Right kidney (tissue), 1 donor: ENCODE measurements around the gene CAMTA1.

Experiments used
- DNase-seq: peaks from one replicate; pipeline ENCODE4 v3.0.0-alpha.2; 2016

Gene CAMTA1

DNA sequence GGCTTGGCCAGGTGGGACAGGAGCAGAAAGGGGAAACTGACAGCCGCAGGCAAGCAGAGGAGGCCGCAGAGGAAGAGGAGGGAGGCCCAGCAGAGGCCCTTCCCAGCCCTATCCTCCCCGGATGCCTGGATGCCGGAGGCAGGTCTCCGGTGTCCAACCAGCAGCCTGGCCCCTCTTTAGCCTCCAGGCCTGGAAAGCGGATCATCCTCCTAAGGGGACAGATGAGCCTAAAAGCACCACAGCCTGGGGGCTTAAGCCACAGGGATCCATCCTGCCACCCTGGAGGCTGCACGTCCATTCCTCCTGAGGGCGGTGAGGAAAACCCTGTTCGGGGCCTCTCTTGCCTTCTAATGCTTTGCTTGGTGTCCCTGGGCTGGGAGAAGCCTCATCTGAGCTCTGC, 651.8 kb downstream of the CAMTA1 start:
- no peak for DNase-seq

DNA sequence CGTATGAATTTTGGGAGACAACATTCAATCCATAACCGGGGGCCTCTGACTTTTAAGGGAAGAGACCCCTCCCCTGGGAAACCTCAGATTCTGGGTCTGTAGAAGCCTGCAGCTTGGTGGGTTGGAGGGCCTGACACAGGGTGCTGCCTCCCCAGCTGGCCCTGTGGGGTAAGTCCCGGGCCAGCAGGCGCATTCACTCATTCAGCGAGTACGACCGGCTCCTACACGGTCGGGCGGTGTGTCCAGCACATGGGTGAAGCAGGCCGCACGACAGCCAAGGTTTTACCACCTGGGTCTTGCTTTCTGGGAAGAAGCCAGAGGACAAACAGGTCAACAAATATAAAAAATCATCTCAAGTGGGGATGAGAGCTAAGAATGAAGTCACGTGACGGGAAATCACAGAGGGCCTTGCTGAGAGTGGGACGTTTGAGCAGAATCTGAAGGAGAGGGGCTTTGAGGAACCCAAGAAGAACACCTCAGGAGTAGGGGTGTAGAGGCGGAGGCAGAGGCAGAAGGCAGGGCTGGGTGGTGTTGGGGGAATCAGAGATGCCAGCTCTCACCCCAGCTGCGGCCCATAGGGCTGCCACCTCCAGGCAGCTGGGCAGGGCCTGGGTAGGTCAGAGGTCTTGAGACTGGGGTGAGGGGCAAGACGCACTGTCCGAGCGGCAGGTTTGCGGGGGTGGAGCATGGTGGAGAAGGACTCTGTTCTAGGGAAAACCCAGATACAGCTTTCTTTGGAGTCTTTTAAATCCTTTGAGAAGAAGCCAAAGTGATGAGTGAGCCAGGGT, 652.5 kb downstream of the CAMTA1 start:
- no peak for DNase-seq

DNA sequence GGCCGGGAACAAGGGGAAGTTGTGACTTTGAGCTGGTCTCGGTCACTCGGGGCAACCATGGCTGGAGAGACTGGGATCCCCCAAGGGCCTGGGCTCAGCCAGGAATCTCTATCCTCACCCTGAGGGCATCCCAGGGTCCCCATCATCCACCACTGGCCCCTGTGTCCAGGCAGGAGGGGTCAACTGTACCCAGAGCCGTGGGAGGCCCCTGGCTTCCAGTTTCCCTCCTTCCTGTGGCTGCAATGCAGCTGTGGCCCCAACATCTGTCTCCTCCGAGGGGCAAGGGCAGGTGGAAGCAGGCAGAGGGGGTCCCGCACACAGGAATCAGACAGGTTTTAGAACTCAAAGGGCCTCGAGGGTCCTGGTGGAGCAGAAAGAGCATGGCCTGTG, 653.1 kb downstream of the CAMTA1 start:
- no peak for DNase-seq

DNA sequence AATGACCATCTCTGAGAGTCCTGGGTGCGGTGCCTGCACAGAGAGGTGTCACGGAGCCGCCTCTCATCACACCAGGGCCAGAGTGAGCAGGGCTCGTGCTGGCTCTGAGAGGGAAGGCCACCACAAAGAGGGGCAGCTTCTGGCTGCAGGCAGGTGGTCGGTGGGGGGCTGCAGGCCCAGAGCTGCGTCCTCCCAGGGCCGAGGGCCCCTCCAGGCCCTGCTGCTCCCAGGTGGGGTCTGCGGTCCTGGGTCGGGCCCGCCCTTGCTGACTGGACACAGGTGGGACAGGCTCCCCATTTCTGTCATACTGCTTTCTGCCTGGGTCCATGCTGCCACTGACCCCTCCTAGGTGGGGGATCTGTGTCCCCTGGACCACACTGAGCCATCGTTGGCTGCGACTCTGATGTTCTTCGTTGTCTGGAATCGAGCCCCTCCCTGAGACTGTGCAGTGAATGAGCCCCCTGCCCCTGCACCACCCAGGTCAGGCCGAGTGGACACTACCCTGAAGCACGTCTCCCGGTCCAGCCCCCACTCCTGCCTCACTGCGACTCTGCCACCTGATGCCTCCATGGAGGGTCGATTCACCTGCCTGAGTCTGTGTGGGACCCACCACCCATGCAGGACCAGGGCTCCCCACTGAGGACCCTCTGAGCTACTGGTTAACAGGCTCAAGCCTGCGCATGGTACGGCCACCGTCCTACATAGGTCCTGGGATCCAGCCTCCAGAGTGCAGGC, 653.8 kb downstream of the CAMTA1 start:
- DNase-seq: no peak

DNA sequence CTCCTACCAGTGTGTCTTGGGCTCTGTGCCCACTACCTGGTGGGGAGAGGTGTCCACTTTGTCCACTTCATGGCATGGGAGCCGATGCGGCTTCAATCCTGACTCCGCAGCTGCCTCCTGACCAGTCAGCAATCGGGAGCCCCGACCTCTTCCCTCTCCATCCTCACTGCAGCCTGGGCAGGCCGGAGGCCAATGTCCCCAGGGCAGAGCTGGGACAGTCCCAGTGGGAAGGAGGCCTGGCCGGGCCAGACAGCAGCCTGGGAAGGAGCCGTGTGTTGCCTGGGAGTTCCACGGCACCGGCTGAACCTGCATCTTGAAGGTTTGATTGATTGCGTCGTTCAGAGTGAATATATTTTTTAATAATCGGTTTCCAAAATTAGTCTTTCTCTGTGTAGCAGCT, 654.9 kb downstream of the CAMTA1 start:
- DNase-seq: no peak

DNA sequence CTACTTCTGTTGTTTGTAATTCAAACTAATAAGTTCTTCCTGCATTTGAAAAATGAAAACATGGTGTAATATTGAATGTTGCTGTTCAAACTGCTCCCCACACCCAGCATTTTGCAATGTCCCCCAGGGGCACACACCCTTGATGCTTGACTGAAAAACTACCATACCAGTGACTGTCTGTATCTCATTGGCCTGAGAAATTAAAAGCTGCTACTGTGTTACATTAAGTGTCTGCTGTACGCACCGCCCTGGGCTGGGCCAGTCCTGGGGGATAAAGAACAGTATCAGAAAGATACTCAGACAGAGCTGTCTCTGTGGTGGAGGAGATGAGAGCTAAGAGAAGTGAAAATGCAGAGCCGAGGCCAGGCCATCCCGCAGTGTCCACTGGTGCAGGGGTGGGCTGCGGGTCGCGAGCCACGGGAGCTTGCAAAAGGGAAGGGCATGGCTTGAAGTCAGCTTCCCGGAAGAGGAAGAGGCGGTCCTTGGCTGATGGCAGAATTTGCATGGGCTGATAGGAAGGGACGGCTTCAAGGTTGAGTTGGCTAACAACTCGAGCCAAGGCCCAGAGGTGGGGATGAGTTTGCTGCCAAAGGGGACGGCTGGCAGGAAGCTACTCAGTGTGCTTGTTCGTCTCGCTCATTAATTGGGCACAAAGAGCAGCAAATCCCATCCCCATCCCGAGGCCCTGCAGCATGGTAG, 656.0 kb downstream of the CAMTA1 start:
- no peak for DNase-seq

DNA sequence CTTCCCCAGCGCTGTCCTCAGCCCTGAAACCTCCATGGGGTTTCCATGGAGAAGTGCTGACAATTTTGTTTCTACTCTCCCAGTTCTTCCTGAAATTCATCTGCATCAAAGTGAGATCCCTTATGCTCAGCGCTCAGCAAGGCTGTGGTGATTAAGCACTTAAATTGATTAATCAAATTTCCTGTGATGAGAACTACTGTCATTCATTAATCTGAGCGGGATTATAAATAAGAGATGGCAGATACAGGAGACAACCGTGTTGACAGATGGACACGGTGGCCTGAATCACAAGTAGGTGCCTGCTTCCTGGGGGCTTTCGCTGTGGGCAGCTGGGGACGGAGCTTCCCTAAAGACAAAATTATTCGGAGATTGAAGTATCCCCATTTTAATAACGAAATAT, 656.8 kb downstream of the CAMTA1 start:
- DNase-seq: no peak

DNA sequence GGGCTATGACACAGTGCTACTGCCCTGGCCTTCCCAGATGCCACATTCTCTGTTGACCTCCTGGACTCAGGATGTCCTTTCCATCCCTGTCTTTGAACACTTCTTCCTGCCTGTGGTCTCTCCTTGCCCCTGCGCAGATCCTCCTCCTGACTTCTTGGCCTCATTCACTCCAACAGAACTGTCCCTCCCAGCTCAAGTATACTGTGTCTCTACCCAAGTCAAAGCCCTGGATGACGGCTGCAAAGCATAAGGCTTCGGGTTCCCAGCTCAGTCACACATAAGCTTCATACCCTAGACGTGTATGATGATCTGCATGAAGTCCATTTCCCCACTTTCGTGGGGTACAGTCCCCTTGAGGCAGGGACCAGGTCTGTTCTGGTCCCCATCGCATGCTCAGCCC, 657.7 kb downstream of the CAMTA1 start:
- no peak for DNase-seq

DNA sequence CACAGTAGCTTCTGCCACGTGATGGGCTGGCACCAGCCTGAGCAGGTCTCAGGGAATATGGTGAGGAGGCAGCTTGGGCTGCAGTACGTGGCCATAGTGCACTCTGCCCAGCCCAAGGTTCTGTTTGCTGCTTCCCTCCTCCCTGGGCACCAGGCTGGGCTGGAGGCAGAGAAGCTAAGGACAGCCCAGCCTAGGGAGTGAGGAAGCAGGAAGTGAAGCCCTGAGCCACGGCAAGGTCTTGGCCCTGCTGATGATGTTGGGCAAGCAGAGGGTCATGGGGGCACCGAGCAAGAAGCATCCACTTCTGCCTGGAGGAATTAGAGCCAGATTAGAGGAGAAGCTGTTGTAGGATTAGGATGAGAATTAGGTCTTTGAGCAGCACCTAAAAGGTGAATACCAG, 659.1 kb downstream of the CAMTA1 start:
- no peak for DNase-seq

DNA sequence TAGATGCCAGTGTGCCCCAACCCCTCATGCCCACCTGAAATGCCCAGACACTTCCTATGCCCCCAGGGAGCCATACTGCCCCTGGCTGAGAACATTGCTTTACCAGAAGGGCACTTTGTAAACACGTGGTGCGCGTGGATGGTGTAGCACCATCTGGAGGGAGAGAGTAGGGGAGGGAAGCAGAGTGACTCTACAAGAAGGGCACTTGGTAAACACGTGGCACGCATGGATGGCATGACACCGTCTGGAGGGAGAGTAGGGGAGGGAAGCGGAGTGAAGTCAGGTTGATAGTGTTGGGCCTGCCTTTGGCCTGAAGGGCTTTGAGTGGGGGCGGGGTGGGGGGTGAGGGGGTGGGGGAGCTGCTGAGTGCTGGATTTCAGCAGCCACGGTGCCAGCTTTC, 661.8 kb downstream of the CAMTA1 start:
- no peak for DNase-seq

DNA sequence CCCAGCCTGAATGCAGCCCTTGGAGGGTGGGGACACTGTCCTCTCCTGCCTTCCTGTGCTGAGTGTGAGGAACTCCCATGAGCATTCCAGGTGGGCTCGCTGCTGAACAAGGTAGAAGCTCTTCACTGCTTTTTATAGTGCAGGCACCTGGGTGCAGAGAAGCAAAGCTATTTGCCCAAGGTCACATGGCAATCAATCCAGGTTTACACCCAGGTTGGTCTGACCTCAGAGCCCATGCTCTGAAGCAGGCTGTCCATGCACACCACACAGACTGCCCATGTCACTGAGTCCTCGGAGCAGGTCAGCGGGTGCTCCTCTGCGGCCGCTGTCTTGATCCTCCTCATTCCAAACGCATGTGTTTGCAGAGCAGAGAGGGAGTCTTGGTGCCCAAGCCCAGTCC, 662.5 kb downstream of the CAMTA1 start:
- no peak for DNase-seq

DNA sequence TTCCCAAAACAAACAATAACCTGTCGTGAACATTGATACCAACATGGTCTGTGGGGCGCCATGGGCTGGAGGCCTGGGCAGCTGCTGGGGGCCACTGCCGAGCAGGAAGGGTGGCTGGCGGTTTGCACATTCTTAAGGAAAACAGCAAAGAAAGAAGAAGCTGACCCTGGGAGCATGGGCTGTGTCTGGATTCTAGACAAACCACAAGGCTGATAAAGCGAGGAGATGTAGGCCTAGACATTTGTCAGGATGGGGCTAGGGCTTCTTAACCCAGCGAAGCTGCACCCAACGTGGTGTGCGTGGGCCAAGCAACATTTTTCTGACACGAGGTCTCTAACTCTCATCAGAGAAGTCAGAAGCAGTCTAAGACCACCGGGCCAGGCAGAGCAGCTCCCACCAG, 663.7 kb downstream of the CAMTA1 start:
- no peak for DNase-seq

DNA sequence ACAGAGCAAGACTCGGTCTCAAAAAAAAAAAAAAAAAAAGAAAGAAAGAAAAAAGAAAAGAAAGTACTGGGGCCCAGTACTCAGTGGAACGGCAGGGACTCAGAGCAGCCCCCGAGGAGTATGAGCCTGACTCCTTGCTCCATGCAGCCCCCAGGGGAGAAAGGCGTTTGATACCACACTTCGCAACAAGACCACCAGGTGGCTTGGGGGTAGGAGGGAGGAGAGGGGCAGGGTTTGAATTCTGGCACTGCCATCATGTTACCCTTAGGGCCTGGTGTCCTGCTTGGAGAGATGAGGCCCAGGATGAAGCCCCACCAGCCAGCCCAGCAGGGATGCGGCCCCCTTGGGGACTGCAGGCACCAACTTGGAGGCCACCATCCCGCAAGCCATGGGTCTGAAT, 664.5 kb downstream of the CAMTA1 start:
- no peak for DNase-seq

DNA sequence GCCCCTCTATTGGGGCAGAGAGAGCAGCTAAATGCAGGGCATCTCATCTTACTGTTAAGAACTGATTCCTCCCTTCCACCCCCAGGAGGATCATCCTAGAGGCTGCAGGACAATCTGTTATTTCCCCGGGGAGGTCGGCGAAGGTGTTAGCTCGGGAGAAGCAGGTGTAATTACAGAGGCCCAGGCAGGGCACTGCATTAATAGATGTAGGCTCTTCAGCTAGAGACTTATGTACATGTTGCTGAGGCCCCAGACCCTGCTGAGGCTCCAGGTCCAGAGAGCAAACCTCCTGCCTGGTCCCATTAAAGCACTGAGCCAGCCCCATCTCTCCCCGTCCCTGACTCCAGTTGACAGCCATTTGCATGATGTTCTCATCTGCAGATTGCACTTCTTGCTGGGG, 665.6 kb downstream of the CAMTA1 start:
- DNase-seq: no peak

DNA sequence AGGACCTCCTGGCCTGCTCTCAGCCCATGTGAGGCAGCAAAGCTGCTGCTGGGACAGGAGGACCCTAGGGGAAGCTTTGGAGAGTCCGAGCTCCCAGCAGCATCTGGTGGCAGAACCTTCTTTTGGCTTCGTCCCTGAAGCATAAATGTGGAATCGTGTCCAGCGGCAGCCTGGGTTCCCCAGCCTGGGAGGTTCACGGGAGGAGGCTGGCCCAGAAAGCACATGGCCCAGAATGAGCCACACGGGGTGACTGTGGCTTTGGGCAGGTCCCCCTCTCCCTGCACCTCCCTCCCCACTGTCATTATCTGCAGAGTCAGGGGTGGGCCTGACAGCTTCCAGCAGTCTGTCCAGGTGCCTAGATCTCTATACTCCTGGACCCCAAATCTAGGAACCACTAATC, 667.8 kb downstream of the CAMTA1 start:
- no peak for DNase-seq

DNA sequence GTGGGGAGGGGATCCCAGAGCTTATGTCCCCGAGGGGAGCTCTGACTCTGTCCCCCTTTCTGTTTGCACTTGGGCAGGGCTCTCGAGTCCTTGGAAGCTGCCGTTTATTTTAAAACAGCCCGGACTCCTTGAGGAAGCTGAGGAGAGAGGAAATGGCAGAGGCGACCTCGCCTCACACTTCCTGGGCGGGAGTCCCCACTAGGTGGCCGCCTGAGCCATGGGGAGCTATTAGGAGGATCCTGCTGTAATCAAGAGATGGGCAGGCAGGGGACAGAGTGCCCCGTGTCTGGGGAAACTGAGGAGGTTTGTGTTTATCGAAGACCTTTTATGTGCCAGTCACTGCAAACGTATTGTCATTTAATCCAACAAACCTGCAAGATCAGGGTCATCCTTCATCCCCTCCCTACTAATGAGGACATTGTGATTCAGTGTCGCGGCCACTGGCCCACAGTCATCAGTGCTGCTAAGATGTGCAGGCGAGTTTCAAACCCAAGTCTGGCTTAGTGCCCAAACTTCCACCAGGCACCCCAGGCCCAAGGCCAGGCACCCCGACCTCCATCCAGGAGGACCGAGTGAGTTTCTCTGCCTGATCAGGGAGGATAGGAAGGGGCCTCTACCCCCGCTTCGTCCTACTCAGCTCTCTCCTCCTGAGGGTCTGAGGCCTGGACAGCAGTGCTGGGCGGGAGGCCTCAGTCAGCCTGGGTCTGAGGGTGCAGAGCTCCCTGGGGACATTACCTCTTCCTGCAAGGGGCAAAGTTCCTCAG, 669.0 kb downstream of the CAMTA1 start:
- DNase-seq: no peak

DNA sequence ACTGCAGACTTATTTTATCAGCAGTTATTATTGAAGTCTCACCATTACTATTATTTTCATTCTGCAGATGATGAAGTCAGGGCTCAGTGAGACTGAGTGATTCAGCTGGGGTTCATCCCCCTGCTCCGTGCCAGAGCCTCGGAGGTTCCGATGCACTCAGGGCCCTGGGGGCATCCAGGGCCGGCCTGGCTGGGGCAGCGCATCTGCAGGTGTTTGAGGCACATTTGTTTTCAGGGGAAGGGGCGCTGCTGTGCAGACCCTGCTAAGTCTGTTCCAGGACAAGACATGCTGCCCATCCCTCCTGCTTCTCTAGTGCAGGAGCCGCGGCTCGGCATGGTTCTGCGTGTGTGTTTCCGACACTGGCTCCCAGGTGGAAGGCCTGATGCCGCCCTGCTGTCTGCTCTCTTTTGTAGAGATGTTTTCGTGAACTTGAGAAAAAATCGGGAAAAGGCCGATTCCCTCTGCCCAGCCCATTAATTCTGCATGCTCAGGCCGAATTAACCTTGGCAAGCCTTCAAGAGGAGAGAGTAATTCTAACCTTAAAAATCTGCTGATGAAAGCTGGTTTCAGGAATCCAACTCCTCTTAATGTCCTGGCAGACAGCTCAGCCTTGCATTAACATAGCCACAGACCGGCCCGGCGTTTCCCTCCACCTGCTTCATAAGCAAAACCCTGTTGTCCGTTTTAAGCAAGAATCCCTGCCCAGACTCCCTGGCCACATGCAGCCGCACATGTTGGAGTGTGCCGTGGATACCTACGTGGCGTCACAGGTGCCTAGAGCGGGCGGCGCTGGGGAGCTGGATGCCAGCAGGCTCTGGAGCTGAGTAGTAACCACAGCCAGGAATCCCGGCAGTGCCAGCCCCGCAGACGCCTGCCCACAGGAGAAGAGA, 669.9 kb downstream of the CAMTA1 start:
- no peak for DNase-seq

DNA sequence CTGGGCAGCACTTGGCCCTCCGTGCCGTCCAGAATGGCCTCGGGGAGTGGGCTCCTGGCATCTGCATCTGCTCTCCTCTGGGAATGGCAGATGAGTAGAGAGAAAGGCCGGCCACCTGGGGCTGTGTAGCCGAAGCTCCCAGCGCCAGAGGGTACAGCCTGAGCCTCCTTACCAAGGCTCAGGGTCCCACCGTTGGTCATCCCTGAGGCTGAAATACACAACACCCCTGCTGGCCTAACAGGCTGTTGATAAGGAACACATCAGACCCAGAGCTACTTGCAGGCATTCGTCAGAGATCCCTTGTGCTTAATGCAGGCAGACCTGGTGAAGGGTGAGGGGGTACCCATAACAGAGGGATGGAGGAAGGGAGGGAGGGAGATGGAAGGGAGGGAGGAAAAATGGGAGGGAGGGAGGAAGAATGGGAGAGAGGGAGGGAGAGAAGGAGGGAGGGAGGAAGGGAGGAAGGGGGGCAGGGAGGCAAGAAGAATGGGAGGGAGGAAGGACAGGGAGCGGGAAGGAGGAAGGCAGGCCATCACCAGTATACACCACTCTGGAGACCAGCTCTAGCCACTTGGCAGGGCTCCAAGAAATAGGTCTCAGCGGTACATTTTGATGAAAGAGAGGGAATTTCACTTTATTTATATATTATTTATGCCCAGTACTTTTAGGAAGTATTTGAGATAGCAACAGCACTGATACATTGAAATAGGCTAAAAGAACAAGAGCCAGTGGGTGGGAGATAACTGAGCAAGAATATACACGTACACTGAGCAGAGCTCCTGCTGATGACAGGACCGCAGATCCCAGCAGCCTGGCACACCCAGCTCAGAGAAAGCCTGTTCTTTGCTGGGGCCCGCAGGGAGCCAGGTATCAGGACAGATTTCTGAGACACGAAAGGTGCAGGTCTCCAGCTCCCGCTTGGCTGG, 670.8 kb downstream of the CAMTA1 start:
- no peak for DNase-seq

DNA sequence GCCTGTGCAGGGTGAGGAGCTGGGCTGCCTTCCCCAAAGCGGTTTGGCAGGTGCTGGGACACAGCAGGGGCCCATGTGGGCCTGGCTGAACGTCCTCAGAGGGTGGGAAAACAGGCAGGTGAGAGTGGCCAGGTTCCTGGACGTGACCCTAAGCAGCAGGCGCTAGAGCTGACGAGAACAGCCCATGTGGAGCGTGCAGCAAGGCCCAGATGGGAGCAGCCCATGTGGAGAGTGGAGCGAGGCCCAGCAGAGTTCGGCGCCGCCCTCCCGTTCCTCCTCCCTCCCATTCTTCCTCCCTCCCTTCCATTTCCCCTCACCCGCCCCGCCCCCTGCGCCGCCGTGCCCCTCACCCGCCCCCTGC, 671.4 kb downstream of the CAMTA1 start:
- DNase-seq: no peak

DNA sequence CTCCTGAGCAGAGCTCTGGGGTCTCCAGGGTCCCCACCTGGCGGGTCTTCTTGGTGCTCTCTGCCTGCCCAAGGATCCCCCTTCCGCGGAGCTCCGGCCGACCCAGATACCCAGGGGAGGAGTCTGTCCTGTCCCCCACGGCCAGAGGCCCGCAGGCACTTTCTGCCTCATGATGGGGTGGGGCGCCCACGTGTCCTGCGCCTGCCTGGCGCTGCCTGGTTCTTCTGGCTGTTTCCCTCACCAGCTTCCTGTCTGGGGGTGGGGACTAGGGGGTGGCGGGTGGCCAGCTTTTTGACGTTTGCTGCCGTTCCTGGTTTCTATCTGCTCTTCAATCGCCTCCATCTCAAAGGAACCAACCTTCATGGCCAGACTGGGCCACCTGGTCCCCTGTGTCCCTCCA, 672.6 kb downstream of the CAMTA1 start:
- DNase-seq: no peak

DNA sequence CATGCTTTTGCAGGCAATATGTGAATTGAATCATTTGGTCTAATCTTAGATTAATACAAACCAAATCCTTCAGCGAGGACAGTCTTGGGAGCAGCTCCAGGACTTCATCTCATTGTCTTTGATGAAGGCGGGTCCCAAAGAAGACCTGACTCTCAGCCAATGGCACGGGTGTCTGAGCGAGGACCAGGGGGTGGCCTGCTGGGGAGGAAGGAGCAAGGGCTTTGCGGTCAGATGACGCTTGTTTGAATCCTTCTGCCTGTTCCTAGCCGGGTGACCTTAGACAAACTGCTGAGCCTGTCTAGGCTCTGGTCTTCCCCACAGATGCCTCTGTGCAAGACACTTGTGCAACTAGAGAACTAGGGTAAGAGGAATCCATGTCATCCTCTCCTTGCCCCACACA, 673.7 kb downstream of the CAMTA1 start:
- no peak for DNase-seq
